GM12878 (cell line): ENCODE data around the gene MDC1. TPM values are rescaled to one million over a fixed set of nuclear protein-coding genes. Genes with fewer than 3 reads are reported as not detected.
A peak's percentile ranks its signal among the peaks of the same experiment; 100 is the strongest.

Source experiments
- BCLAF1 ChIP-seq: fragments of 450-650 bp; IDR thresholded peaks from 2 replicates; pipeline ENCODE4 v1.6.1; 2017; ENCODE audit warnings: antibody characterized with exemption, mild to moderate bottlenecking, moderate library complexity
- CEBPZ ChIP-seq: fragments of 150-350 bp; IDR thresholded peaks from 2 replicates; pipeline ENCODE4 v1.6.1; 2016; ENCODE audit warnings: low read depth, low read length
- E2F8 ChIP-seq: fragments of 450-650 bp; IDR thresholded peaks from 2 replicates; pipeline ENCODE4 v1.6.1; 2018; ENCODE audit warnings: mild to moderate bottlenecking, low read depth, moderate library complexity; ENCODE audit not compliant: partially characterized antibody
- EED ChIP-seq: sonication (generic); IDR thresholded peaks from 2 replicates; pipeline ENCODE4 v1.6.1; 2016; ENCODE audit warnings: antibody characterized with exemption, low read depth
- SKIL ChIP-seq: fragments of 450-650 bp; IDR thresholded peaks from 2 replicates; pipeline ENCODE4 v1.6.1; 2017; ENCODE audit warnings: mild to moderate bottlenecking, low read depth, inconsistent platforms; ENCODE audit not compliant: poor library complexity, severe bottlenecking
- ZNF592 ChIP-seq: fragments of 450-650 bp; IDR thresholded peaks from 2 replicates; pipeline ENCODE4 v1.6.1; 2017; ENCODE audit warnings: mild to moderate bottlenecking, moderate library complexity
- ZZZ3 ChIP-seq: IDR thresholded peaks from 2 replicates; pipeline ENCODE4 v1.6.1; 2011; ENCODE audit warnings: low read depth; ENCODE audit not compliant: control insufficient read depth, insufficient read length
- polyA plus RNA-seq, 11 experiments: library from polyadenylated mRNA; depleted of rRNA in 4 of 11; unstranded in 6 of 11; stranded (reverse) in 5 of 11; fragments of >200 nt; fragmentation: Nextera tagmentation in 4 of 11; fragmentation: Illumina TruSeq in 1 of 11; extraction: Ambion mirVana in 4 of 11; extraction: Trizol in 1 of 11; gene quantifications; 1 replicate in 1 of 11; 2 replicates in 10 of 11; pipeline versions ENCODE4 v1.2.1 to v1.2.3, GENCODE V29; 2011 to 2016; ENCODE audit warnings: inconsistent platforms in 2 of 11, missing spikeins in 2 of 11, low read depth in 1 of 11
- total RNA-seq, 4 experiments: library from RNA; depleted of rRNA in 3 of 4; stranded (reverse); fragments of >200 nt in 3 of 4; fragmentation: Illumina TruSeq in 1 of 4; extraction: Trizol in 1 of 4; gene quantifications; 2 replicates each; pipeline versions ENCODE4 v1.2.1 to v1.2.3, GENCODE V29; 2013 to 2021

MDC1 gene
- total and polyA plus RNA-seq, 10 of the 15 experiments (the other 5 are each of a cell fraction or from before 2014, with no cell fraction given), result 5.1 to 62.5 (median 22.4) TPM

- TF ChIP-seq CEBPZ, result no peak
- no peak for TF ChIP-seq SKIL
- no peak for TF ChIP-seq BCLAF1
- no peak for TF ChIP-seq ZNF592
- TF ChIP-seq EED, result peak; percentile 93
- no peak for TF ChIP-seq E2F8
- TF ChIP-seq ZZZ3, result no peak
Measured at GRCh38 chr6:30735668-30736314, 18.7 kb upstream of the MDC1 start (continued).
